GM19351 (cell line): ENCODE measurements around the gene CPE.
"Not testable (repeated sequence)": the region's sequence is repeated elsewhere in the genome, so short reads cannot be mapped to it uniquely, and the experiment has no call there.

Experiments
- ATAC-seq: cut with Tn5 transposase; IDR thresholded peaks from one replicate; pipeline ENCODE4 v1.9.1; 2021; ENCODE audit warnings: mild to moderate bottlenecking, moderate library complexity; ENCODE audit not compliant: unreplicated experiment

CPE gene

GRCh38 chr4:165378745-165379677, at the start of gene CPE:
TSS of gene CPE (plus strand) at chr4:165379008. CDS start at chr4:165379222, 214 bp downstream.
- peak; percentile 96 for ATAC-seq

- ATAC-seq: no peak
Measured at GRCh38 chr4:165330071-165330470, 48.7 kb upstream of the CPE start.

- no peak for ATAC-seq
Measured at GRCh38 chr4:165330666-165331065, 48.1 kb upstream of the CPE start.

GRCh38 chr4:165331359-165331758, 47.4 kb upstream of the CPE start:
- ATAC-seq: no peak

- no peak for ATAC-seq
Measured at GRCh38 chr4:165331823-165332222, 47.0 kb upstream of the CPE start.

GRCh38 chr4:165332502-165332901, 46.3 kb upstream of the CPE start:
- ATAC-seq: no peak

DNA sequence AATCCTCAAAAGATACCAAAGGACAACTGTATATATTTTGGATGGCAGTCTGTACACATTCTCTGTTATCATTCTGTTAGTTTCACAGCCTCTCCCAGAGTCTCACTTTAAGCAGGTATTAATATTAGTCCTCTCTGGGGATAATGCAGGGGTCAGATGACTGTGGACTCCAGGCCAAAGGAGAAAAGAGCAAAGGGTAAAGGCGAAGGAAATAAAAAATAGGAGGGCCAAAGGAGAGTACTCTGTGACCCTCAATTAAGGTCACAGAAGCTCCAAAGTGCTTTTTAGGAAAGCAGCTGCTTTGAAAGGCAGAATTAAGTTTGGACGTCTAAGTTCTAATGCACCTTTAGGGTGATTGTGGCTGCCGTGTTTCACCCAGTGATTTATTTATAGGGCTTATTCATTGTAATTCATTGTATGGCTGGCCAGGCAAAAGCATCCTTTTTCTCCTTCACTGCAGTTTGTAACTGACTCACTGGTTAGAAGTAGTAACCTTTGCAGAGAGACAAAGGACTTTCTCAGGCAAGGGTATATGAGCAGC, 43.6 kb upstream of the CPE start:
- ATAC-seq: no peak

DNA sequence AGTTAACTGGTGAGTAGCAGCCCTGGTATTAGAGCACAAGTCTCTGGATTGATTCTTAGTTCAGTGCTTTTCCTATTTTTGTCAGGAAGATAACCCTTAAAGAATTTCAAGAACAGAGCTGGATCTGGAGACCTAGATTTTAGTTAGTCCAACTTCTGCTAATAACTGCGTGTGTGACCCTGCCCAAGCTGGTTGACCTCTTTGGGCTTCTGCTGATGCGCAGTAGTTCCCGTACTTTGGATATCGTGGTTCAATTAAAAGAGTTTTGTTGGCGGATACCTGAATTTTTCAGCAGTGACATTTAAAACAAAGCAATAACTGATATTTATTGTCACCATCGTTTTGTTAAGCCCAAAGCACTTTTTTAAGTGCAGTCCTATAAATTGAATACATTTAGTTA, 42.1 kb upstream of the CPE start:
- no peak for ATAC-seq

- not testable (repeated sequence) for ATAC-seq
Measured at GRCh38 chr4:165342340-165342739, 36.5 kb upstream of the CPE start.

DNA sequence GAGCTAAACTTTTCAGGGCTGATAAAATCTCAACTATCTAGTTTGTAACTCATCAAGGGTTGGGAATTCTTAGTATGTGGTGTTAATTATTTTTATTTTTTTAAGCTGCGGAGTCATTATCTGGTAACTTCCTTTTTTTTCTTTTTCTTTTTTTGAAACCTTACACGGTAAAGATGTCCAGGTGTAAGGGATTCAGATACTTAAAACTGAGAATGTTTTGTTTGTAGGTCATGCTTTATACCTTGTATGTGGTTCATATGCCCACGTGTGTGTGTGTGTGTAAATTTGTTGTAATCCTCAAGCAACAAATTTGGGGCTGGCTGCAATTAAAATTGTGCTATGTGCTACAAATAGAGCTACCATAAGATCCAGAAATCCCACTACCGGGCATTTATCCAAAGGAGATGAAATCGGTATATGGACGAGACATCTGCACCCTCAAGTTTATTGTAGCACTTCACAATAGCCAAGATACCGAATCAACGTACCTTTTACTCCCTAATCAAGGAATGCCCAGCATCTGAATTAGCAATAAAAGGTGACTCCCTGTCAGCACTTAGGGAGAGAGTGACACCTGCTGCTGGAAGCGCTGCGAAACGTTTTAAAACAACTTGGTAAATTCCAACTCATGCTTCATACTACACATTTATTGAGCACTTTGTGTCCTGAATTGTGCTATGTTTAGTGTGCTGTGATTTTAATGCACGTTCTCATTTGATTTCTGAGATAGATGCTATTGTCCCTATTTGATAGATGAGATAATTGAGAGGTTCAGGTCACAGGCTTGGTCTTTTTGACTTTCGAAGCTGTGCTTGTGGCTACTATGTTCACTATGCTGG, 35.2 kb upstream of the CPE start:
- no peak for ATAC-seq

GRCh38 chr4:165345666-165346417, 33.0 kb upstream of the CPE start:
- ATAC-seq: no peak

DNA sequence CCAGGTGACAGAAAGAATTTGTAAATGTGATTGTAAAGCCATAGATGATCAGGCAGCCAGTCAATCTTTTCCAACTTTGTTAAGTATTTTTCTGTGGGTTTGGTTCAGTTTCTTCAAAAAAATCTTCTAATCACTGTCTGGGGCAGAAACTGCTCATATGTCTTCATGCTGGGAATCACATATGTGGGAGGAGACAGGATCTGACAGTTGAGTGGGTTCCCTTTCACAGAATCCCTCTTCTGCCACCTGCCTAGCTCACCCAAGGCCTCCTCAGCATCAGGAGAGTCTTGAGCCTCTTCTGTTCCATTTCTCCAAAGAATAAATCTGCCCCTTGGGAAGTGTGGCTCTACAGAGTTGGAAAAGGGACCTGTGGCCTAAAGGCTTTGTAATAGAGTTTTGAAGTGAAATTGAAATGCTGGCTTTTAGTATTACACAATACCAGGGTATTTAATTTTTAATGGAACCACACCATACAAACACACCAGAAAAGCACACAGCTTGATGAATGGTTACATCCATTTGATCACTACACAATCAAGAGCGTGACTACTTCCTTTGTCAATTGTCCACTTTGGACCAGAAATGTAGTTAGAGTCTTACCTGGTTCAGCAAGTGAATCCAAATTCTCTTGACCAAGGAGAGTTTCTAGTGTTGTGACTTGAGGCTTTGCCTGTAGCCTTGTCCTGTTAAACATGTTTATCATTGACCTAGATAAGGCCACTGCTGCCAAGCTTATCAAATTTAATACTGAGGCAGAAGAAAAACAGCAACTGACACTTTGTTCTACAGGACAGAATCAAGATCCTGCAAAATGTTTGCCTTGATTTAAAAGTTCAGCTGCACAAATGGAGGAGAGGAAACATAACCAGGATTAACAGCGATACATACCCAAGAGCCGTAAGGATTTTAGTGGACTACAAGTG, 30.9 kb upstream of the CPE start:
- no peak for ATAC-seq

DNA sequence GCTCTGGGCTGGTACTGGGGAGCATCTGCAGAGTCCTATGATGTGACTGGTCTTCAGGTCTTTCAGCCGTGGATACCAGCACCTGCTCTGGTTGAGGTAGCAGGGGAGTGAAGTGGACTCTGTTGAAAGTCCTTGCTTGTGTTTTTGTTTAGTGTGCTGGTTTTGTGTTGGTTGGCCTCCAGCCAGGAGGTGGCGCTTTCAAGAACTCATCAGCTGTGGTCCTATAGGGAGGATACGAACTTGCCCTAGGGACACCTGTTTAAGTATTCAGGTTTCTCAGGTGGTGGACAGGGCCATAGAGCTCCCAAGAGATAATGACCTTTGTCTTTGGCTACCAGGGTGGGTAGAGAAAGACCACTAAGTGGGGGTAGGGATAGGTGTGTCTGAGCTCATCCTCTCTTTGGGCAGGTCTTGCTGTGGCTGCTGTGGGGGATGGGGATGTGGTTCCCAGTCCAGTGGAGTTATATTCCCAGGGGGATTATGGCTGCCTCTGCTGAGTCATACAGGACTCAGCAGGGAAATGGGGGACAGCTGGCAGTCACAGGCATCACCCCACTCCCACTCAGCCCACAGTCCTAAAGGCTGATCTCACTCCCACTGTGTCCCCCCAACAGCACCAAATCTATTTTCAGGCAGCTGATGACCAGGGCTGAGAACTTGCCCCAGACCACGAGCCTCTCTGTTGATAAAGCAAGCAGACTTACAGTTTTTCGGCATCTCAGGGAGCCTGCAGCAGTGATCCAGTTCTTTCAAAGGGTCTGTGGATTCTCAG, 27.3 kb upstream of the CPE start:
- no peak for ATAC-seq

DNA sequence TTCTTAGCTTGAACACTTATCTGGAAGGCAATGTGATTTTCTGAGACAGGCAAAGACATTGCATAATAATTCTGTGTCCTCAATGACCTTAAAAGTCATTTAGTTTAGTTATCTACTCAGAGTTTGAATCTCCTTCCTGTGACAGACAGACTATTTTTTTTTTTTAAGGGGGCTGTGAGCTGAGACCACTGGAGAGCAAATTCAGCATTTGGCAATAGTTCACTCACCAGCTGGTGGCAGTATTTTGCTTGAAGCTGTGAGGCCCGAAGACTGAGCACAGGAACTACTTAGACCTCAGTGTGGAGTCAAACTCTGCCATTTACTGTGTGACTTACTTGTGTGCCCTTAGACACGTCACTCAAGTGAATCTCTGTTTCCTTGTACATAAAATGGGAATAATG, 22.9 kb upstream of the CPE start:
- peak; percentile 77 for ATAC-seq

DNA sequence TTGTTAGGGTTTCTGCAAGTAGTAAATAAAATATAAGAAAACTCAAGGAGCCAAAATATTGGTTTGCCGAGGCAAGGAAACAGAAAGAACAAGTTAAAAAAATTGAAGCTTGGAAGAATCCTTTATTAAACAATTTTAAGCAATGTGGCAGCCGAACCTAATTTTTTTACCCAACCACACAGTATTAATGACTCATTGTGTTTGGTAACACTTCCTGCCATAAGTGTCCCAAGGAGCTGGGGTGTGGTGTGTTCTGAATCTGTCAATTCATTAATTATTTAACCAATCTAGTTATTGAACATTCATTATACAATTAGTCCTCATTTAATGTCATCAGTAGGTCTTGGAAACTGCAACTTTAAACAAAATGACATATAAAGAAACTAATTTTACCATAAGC, 19.3 kb upstream of the CPE start:
- ATAC-seq: no peak

DNA sequence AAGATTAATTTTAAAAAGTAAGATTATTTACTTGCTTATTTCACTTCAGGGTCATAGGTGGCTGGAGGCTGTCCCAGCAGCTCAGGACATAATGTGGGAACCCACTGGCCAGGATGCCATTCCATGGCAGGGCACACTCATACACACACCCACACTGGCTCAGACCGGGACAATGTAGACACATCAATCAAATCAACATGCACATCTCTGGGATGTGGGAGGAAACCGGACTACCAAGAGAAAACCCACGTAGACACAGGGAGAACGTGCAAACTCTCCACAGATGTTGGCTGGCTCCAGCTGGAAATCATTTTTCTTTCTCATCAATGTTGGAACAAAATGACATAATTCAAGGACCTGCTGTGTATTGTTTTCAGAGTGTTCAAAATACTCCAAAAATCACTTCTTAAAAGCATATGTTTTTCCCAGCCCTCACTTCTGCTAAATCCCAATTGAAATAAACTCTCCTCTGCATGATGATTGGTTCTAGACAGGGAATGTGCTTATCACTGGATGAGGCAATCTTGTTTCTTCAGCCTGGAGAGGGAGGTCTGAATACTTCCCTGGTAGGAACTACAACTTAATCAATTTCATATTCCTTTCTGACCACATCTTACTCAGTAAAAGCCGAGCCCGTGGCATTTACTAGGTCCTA, 18.6 kb upstream of the CPE start:
- ATAC-seq: no peak

- ATAC-seq: no peak
Measured at GRCh38 chr4:165360985-165361670, 17.7 kb upstream of the CPE start.

DNA sequence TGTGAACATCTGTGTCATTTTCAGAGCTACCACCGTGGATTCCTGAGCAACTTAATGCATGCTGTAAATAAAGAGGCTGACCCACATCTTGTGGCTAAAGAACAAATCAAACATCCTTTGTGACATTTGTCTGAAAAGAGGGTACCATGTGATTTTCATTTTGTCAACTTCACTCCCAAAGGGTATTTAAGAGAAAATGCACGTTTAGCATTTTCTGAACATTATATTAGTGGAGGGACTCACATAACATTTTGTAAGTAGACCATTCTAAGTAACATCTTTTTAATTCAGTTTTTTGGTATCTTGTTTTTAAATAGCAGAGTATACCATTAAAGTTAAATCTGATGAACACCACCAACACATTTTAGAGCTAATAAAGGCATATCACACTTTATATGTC, 17.0 kb upstream of the CPE start:
- no peak for ATAC-seq
